ENCODE data around the gene ADAM22.

ADAM22 gene

GRCh38 chr7:88020953-88021665 lies 87.1 kb downstream of the ADAM22 start:
- DNase-seq (ENCODE audit: low read depth, low spot score): no peak
- H3K4me3 ChIP-seq (ENCODE audit: low read length): no peak overlapping the region

GRCh38 chr7:88027724-88028123 lies 93.7 kb downstream of the ADAM22 start:
- DNase-seq (ENCODE audit: low read depth, low spot score): no peak
- H3K4me3 ChIP-seq (ENCODE audit: low read length): no peak overlapping the region

DNA sequence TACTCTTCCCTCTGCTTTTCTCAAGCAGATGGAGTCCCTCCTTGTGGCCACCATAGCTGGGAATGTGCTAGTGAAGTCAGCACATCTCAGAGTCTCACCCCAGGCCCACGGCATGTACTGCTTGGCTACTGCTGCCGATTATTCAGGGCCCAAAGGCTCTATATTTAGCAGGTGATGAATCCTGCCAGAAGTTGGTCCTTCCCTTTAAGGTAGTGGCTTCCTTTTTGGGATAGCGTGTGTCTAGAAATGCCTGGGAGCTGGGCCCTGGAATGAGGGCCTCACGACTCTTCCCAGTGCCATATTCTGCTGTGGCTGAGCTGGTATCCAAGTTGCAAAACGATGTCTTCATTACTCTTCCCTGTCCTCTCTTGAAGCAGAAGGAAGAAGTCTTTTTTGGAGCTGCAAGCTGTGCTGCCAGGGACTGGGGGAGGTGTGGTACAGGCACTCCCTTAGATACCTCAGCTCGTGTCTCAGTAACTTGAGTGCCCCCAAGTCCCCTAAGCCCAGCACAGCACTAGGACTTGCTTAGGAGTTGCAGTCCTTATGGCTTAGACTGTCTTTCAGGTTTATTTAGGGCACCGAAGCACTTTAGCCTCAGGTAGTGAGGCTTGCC lies 100.1 kb downstream of the ADAM22 start:
- no peak overlapping the region for H3K4me3 ChIP-seq (ENCODE audit: low read length)
- no peak for DNase-seq (ENCODE audit: low read depth, low spot score)

- DNase-seq (ENCODE audit: low read depth, low spot score): no peak
- no peak overlapping the region for H3K4me3 ChIP-seq (ENCODE audit: low read length)
Observed at GRCh38 chr7:88037050-88037449, 103.0 kb downstream of the ADAM22 start.

GRCh38 chr7:88040694-88041093 lies 106.6 kb downstream of the ADAM22 start:
- H3K4me3 ChIP-seq (ENCODE audit: low read length): no peak overlapping the region
- DNase-seq (ENCODE audit: low read depth, low spot score): no peak

DNA sequence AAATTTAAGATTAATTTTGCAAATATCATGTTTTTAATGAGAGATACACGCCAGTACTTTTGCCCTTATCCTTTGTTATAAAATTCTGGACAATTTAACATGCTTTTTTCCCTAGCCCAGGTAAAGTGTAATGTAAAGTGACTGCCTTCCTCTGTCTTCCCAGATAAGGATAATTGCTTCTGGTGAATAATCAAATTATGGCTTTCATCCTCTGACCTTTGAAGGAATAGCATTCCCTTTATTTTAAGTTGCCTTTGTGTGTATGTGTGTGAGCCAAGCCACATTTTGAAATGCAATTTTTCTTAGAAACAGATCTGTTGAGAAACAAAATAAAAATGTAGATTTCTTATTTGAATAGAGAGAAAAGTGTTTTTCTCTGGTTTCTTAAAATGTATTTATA lies 107.5 kb downstream of the ADAM22 start:
- no peak for DNase-seq (ENCODE audit: low read depth, low spot score)
- H3K4me3 ChIP-seq (ENCODE audit: low read length): no peak overlapping the region

DNA sequence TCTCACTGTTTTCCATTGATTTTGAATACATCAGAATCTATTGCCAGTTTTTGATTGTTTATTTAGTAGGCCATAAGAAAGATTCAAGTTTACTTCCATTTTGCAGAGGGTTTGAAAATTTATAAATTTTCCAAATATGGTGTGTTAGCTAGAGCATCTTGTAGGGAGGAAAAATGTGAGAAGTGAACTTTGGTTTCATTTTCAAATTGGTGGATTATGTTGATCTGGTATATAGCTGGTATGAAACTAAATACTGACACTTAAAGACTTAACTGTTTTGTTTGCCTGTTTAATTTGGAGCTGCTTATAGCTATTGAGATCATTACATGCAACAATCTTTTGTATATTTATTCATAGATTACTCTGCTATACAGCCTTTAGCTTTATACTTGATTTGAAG lies 108.1 kb downstream of the ADAM22 start:
- no peak for DNase-seq (ENCODE audit: low read depth, low spot score)

DNA sequence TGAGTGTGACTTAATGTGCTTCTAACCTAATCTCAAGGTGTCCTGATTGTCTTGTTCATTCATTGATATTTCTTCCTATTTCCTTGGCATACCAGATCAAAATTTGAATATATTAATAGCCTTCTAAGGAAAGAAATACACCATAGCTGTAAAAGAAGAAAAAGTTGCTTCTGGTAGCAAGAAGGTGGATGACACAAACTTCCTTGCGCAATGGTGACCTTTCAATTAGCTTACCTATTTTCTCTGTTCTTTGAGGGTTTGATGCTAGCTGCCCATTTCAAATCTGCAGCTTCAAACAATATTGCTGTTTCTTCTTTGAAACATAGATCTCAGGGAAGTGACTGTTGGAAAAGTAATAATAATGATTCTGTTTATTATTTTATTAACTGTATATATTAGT lies 108.8 kb downstream of the ADAM22 start:
- no peak for DNase-seq (ENCODE audit: low read depth, low spot score)
- H3K4me3 ChIP-seq (ENCODE audit: low read length): no peak overlapping the region

More for the DNA sequence above, 108.1 kb downstream of the ADAM22 start:
- no peak overlapping the region for H3K4me3 ChIP-seq (ENCODE audit: low read length)

- no peak for DNase-seq (ENCODE audit: low read depth, low spot score)
- H3K4me3 ChIP-seq (ENCODE audit: low read length): no peak overlapping the region
Observed at GRCh38 chr7:88044069-88044468, 110.0 kb downstream of the ADAM22 start.

- no peak for DNase-seq (ENCODE audit: low read depth, low spot score)
- H3K4me3 ChIP-seq (ENCODE audit: low read length): no peak overlapping the region
Observed at GRCh38 chr7:88046839-88047573, 113.0 kb downstream of the ADAM22 start.

GRCh38 chr7:88057655-88058054 lies 123.6 kb downstream of the ADAM22 start:
- H3K4me3 ChIP-seq (ENCODE audit: low read length): no peak overlapping the region
- no peak for DNase-seq (ENCODE audit: low read depth, low spot score)

GRCh38 chr7:88062238-88062637 lies 128.2 kb downstream of the ADAM22 start:
- no peak overlapping the region for H3K4me3 ChIP-seq (ENCODE audit: low read length)
- peak; percentile 82 for DNase-seq (ENCODE audit: low read depth, low spot score)

DNA sequence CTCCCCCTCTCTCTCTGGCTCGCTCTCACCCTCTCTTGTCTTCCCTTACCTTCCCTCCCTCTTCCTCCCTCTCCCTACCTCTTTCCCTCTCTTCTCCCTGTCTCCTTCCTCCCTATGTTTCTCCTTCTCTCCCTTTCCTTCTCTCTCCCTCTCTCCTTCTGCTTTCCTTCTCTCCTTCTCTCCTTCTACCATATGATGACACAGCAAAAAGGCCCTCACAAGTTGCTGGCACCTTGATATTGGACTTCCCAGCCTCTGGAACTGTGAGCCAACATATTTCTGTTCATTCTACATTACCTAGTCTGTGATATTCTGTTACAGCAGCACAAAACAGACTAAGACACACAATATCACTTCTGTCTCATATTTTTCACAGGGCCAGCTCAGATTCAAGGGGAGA lies 135.0 kb downstream of the ADAM22 start:
- no peak for DNase-seq (ENCODE audit: low read depth, low spot score)
- no peak overlapping the region for H3K4me3 ChIP-seq (ENCODE audit: low read length)

DNA sequence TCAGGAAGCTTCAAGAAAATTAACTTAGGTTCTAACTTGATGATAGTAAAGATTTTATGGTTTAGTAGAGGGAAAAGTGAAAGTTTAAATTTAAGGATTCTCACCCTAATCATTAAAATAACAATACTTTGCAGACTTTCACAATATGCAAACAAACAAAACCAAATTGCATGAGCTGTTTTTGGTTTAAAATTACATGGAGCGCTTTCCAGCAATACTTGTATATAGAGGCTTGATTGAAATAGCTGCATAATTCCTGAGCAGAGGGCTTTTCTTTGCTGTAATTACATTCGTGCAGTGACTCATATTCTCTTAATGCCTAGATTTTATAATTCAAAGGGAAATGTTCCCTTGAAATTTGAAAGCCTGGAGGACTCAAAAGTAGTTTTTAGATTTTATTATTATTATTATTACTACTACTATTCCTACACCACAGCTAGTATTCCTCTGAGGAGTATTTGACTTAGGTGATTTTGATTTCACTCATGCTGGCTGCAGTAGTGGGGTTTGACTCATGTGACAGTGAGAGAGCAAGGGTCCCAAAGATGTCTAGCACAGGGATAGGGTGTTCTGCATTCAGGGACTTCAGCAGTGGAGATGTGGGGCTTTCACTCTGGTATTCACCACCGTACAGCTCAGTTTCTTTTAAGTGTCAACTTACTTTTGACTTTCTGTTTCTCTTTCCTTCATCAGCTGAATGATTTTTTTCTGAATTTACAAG lies 138.1 kb downstream of the ADAM22 start:
- H3K4me3 ChIP-seq (ENCODE audit: low read length): no peak overlapping the region
- DNase-seq (ENCODE audit: low read depth, low spot score): no peak

- H3K4me3 ChIP-seq (ENCODE audit: low read length): no peak overlapping the region
- DNase-seq (ENCODE audit: low read depth, low spot score): no peak
Observed at GRCh38 chr7:88072715-88073055, 138.6 kb downstream of the ADAM22 start.

GRCh38 chr7:88073626-88074025 lies 139.6 kb downstream of the ADAM22 start:
- DNase-seq (ENCODE audit: low read depth, low spot score): no peak
- no peak overlapping the region for H3K4me3 ChIP-seq (ENCODE audit: low read length)

DNA sequence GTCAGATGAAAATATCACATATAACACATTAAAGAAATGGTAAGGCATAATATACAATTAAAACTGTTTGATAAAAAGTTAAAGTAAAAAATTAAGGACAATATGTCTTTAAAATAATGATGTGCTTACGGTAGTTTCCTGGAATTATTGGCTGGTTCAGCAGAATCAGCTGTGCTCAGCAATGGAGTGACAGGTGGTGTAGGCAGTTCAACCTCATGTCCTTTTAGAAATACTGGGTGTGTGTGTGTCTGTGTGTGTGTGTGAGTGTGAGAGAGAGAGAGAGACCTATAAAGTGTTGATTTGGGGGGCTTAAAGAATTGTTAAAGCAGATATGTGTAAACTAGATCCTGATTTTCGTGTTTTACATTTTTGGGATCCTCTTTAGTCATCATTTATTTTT lies 141.2 kb downstream of the ADAM22 start:
- H3K4me3 ChIP-seq (ENCODE audit: low read length): no peak overlapping the region

GRCh38 chr7:88083883-88084282 lies 149.8 kb downstream of the ADAM22 start:
- no peak overlapping the region for H3K4me3 ChIP-seq (ENCODE audit: low read length)
- no peak for DNase-seq (ENCODE audit: low read depth, low spot score)

More for the DNA sequence above, 141.2 kb downstream of the ADAM22 start:
- DNase-seq (ENCODE audit: low read depth, low spot score): no peak

DNA sequence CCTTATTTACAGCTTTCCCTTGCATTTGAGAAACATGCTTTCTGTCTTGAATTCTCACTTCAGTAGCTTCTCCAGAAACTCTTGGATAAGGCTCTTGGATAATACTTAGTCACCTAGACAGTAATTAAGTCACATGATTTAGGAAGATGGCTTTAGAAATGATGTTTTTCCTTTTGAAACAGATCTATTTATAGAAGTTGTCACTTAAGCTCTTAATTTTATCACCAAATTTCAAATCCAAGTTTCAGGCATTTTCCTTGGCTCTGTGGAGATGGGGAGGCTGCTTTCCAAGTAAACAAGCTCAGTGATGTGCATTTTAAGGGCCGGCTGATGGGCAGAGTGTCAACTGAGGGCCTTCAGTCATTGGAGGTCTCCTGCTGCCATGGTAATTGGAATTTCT lies 155.5 kb downstream of the ADAM22 start:
- DNase-seq (ENCODE audit: low read depth, low spot score): no peak
- no peak overlapping the region for H3K4me3 ChIP-seq (ENCODE audit: low read length)

GRCh38 chr7:88090240-88090639 lies 156.2 kb downstream of the ADAM22 start:
- H3K4me3 ChIP-seq (ENCODE audit: low read length): no peak overlapping the region
- DNase-seq (ENCODE audit: low read depth, low spot score): no peak

Data from Jurkat, Clone E6-1 (cell line).